Thymus (tissue), 11 donors: Measurements from ENCODE around the gene RETREG1. TPM values are rescaled to one million over a fixed set of nuclear protein-coding genes. Genes with fewer than 3 reads are reported as not detected.

Source experiments
- DNase-seq, 9 donors: peaks; one replicate each; pipeline ENCODE4 v3.0.0-alpha.2; 2013; ENCODE audit warnings: low spot score in 9 of 9, low read depth in 6 of 9, missing footprints in 1 of 9
- H3K27ac ChIP-seq, 2 donors: one replicate each; pipeline ENCODE4 v1.5.1; 2013; ENCODE audit warnings: control low read depth in 1 of 2, low read depth in 1 of 2, low read length in 1 of 2, mild to moderate bottlenecking in 1 of 2, moderate library complexity in 1 of 2
- H3K27me3 ChIP-seq, 2 donors: one replicate each; pipeline ENCODE4 v1.5.1; 2013; ENCODE audit warnings: low read length in 1 of 2; ENCODE audit not compliant: control insufficient read depth in 2 of 2, insufficient read depth in 1 of 2
- H3K36me3 ChIP-seq, 2 donors: one replicate each; pipeline ENCODE4 v1.5.1; 2013; ENCODE audit warnings: low read length in 1 of 2, mild to moderate bottlenecking in 1 of 2, moderate library complexity in 1 of 2; ENCODE audit not compliant: control insufficient read depth in 2 of 2, insufficient read depth in 2 of 2
- H3K4me1 ChIP-seq, 2 donors: one replicate each; pipeline ENCODE4 v1.5.1; 2013; ENCODE audit warnings: low read length in 2 of 2; ENCODE audit not compliant: control insufficient read depth in 2 of 2, insufficient read depth in 2 of 2
- H3K4me3 ChIP-seq, 2 donors: one replicate each; pipeline ENCODE4 v1.5.1; 2013; ENCODE audit warnings: low read length in 2 of 2, control low read depth in 1 of 2, mild to moderate bottlenecking in 1 of 2
- H3K9me3 ChIP-seq, 2 donors: one replicate each; pipeline ENCODE4 v1.5.1; 2013; ENCODE audit warnings: low read length in 1 of 2, mild to moderate bottlenecking in 1 of 2; ENCODE audit not compliant: control insufficient read depth in 2 of 2, insufficient read depth in 1 of 2
- WGBS: extraction: QIAGEN DNeasy Blood & Tissue Kit; methylation state at CpG from one replicate; pipeline ENCODE4 v1.1.7; 2013; 5-methylcytosine and 5-hydroxymethylcytosine counted together
- polyA plus RNA-seq: library from polyadenylated mRNA; stranded (reverse); fragments of 200-250 nt; gene quantifications from one replicate; pipeline ENCODE4 v1.2.3, GENCODE V29; 2013
- total RNA-seq: library from RNA; stranded (reverse); fragments of 120-200 nt; gene quantifications from one replicate; pipeline ENCODE4 v1.2.4, GENCODE V29; 2013
- donor health status: healthy.

The RETREG1 gene
- total and polyA plus RNA-seq, 2 donors: 34.1 to 37.7 TPM

DNA sequence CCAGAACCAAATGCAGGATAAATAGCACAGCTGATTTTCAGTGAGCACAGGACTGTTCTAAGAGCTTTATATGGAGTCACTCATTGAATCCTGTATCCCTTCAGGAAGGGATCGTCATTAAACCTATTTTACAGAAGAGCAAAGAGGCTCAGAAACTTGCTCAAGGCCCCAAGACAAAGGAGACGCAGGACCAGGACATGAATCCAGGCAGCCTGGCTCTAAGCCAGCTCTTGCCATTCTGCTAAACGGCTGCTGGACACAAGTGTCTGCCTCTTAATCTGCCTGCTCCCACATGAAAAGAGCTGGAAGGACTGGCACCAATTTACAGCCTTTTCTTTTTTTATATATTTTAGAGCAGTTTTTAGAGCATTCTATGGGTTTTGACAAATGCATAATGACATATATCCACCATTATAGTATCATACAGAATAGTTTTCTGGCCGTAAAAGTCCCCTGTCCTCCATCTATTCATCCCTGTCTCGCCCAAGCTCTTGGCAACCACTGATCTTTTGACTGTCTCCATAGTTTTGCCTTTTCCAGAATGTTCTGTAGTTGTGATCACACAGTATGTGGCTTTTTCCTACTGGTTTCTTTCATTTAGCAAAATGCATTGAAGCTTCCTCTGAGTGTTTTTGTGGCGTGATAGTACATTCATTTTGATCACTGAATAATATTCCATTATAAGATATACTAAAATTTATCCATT is 37.5 kb downstream of the RETREG1 start:
- no peaks in the 10 kb centered on the region for H3K36me3 ChIP-seq
- H3K4me3 ChIP-seq: no peak overlapping the region
- no peaks in the 10 kb centered on the region for H3K4me1 ChIP-seq
- no peak for DNase-seq
- no peaks in the 10 kb centered on the region for H3K27me3 ChIP-seq
- no peak overlapping the region for H3K27ac ChIP-seq
- H3K9me3 ChIP-seq: no peaks in the 10 kb centered on the region
- WGBS: 96% methylated on average over 6 of the region's 6 CpGs

DNA sequence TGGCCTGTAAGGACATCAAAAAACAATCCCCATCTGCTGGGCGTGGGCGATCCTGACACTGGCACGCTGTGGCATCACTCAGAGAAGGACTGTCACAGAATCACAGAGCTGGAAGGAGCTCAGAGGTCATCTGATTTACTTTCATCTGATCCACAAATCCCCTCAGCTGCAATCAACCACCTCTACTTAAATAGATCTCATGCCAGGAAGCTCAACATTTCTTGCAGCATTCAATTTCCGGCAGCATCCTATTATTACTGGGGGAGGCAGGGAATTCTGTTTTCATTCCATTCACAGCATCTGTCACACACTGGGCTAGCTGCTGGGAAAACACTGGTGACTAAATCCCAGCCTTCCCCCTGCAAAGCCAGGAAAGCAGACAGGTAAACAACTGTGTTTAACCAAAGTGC is 38.3 kb downstream of the RETREG1 start:
- Histone ChIP-seq H3K9me3 (no peaks in the 10 kb centered on the region), H3K27ac (no peak overlapping the region), H3K4me3 (no peak overlapping the region), H3K36me3 (no peaks in the 10 kb centered on the region), H3K27me3 (no peaks in the 10 kb centered on the region), H3K4me1 (no peaks in the 10 kb centered on the region)
- 97% methylated on average over 4 of the region's 4 CpGs for WGBS
- DNase-seq: no peak

DNA sequence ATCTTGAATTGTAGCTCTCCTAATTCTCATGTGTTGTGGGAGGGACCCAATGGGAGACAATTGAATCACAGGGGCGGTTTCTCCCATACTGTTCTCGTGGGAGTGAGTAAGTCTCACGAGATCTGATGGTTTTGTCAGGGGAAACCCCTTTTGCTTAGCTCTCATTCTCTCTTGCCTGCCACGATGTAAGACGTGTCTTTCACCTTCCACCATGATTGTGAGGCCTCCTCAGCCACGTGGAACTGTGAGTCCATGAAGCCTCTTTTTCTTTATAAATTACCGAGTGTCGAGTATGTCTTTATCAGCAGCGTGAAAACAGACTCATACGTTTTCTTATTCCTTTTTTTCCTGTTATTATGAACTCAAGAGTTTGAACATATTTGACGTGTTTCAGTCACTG is 39.1 kb downstream of the RETREG1 start:
- no peaks in the 10 kb centered on the region for H3K9me3 ChIP-seq
- no peaks in the 10 kb centered on the region for H3K36me3 ChIP-seq
- H3K4me1 ChIP-seq: no peaks in the 10 kb centered on the region
- WGBS: 97% methylated on average over 11 of the region's 11 CpGs
- no peak overlapping the region for H3K27ac ChIP-seq
- no peak for DNase-seq
- no peaks in the 10 kb centered on the region for H3K27me3 ChIP-seq
- H3K4me3 ChIP-seq: no peak overlapping the region

DNA sequence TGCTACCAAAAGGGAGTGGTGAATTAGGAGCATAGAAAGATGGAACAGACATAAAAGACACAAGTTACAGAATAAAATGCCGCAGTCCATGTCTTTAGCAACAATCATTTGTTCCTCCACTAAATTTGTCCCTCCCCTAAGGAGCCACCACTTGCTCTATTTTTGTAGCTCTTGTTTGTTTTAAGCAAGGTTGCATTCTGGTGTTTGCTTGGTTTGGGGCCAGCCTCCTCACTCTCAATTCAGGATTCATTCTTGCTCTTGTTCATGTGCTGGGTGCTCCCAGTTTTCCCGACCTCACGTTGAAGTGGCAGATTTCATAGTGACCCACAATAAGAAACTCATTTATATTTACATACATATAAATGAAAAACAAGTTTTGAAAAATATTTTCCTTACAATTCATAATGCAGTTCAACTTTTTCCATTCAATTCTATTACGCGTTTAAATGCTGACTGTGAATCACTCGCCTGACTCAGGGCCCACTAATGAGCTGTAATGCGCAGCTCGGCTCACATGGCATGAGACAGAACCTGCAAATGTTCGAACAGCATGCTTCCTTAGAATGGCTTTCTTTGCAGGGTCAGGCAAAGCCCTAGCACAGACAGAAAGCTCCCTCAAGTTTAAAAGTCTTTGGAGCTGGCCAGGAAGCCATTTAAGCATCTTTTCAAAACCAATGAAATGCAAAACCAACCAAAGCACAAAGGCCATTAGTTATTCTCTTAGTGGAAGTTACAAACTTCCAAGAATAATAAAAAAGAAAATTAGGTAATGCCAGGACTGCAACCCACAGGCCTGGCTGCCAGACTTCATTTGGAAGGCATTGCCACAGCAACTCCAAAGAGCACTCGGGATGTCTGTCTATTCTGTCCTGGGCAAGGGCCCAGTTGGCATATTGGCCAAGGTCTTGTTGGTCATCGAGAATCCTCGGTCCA is 41.7 kb downstream of the RETREG1 start:
- H3K36me3 ChIP-seq: peaks cover 0 to 6% of the 10 kb centered on the region in 2 donors
- H3K4me1 ChIP-seq: no peaks in the 10 kb centered on the region
- no peaks in the 10 kb centered on the region for H3K27me3 ChIP-seq
- no peaks in the 10 kb centered on the region for H3K9me3 ChIP-seq
- no peak overlapping the region for H3K4me3 ChIP-seq
- 97% methylated on average over 12 of the region's 12 CpGs for WGBS
- no peak overlapping the region for H3K27ac ChIP-seq
- no peak for DNase-seq

DNA sequence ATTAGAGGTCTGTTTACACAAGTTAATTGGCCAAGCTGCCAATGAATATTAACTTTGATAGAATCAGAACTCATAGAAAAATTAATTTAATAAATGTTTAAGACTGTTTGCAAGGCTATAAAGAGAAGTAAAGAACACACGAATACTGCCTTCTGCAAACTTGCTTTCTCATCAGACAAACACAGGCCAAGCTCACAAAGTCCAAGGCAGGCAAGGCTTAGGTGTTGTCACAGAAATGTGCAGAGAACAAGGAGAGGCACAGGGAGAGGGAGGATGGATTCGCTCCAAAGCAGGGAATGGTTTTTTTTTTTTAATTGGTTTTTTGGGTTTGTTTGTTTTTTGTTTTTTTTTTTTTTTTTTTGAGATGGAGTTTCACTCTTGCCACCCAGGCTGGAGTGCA is 43.4 kb downstream of the RETREG1 start:
- Histone ChIP-seq H3K9me3 (no peaks in the 10 kb centered on the region), H3K27ac (no peak overlapping the region), H3K4me3 (no peak overlapping the region), H3K36me3 (peaks cover 0 to 6% of the 10 kb centered on the region in 2 donors), H3K4me1 (no peaks in the 10 kb centered on the region), H3K27me3 (no peaks in the 10 kb centered on the region)
- WGBS: 96% methylated on average over 2 of the region's 2 CpGs
- DNase-seq: no peak

DNA sequence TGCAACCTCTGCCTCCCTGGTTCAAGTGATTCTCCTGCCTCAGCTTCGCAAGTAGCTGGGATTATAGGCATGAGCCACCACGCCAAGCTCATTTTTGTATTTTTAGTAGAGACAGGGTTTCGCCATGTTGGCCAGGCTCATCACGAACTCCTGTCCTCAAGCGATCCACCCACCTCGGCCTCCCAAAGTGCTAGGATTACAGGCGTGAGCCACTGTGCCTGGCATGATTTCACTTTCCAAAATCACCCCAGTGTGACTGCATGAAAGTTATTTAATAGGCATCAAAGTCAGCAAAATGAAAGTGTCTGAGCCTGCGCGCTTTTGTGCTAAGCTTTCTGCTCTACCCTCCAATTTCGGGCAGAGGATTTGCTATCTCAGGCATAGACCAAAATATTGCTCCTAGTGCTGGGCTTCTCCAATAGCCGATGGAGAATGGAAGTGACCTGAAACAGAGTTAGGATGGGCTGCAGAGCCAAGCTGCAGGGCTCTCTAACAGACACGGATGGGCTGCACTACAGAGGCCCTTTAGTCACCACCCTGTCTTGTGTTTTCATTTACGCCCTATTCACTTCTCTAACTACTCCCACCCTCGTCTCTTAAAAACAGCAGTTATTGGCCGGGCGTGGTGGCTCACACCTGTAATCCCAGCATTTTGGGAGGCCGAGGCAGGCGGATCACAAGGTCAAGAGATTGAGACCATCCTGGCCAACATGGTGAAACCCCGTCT is 44.3 kb downstream of the RETREG1 start:
- no peaks in the 10 kb centered on the region for H3K4me1 ChIP-seq
- DNase-seq: no peak
- WGBS: 97% methylated on average over 19 of the region's 19 CpGs
- H3K9me3 ChIP-seq: no peaks in the 10 kb centered on the region
- H3K4me3 ChIP-seq: no peak overlapping the region
- H3K27me3 ChIP-seq: no peaks in the 10 kb centered on the region
- peaks cover 0 to 6% of the 10 kb centered on the region in 2 donors for H3K36me3 ChIP-seq
- H3K27ac ChIP-seq: no peak overlapping the region

DNA sequence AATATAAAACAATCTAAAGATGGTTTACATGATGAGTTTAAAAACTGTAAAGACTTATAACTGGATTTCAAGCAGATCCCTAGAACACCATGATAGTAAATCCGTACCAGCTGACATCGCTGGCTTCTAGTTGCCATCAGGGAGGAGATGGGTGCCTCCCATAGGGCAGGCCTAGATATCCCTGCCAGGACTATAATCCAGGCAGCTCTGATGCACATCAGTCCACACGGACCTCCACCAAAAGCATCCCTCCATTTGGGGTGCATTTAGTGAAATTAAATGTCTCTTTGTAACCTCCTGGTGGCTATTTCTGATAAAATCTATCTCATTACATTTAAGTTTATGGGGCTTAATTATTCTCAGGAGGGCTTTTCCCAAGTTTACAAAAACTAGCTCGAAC is 45.8 kb downstream of the RETREG1 start:
- H3K27me3 ChIP-seq: no peaks in the 10 kb centered on the region
- no peak overlapping the region for H3K4me3 ChIP-seq
- 98% methylated on average over 4 of the region's 4 CpGs for WGBS

DNA sequence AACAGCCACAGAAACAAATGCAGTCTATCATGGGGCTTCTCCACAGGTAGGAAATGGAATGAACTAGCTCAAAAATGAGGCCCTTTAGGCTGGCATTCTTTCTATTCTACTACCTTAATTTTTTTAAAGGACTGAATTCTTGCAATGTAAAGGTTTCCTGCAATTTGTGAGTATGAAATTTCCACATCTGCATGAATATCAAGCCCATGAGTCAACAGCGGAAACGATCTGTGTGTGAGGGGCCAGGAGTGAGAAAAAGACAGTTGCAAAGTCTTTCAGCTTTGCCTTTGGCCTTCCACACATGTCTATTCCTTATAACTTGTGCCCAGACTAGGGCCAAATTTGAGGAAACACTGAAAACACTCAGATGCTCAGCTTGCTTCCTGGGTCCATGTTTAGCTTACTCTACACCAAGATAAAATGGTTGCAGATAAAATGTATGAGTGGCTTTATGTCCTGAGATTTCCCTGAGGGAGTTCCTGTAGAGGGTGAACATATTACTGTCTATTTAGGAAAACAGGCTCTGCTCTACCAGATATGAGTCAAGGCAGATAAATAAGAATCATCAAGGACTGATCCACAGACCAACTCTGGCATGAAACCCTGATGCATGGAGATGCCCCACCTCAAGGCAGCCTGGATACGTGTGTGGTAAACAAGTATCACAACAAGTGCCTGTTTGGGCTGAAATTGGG is 46.5 kb downstream of the RETREG1 start:
- Histone ChIP-seq H3K4me1 (no peaks in the 10 kb centered on the region), H3K9me3 (no peaks in the 10 kb centered on the region), H3K36me3 (peaks cover 0 to 6% of the 10 kb centered on the region in 2 donors), H3K4me3 (no peak overlapping the region), H3K27ac (no peak overlapping the region), H3K27me3 (no peaks in the 10 kb centered on the region)
- 98% methylated on average over 3 of the region's 3 CpGs for whole genome bisulfite sequencing
- DNase-seq: no peak

More for the DNA sequence above, 45.8 kb downstream of the RETREG1 start:
- H3K9me3 ChIP-seq: no peaks in the 10 kb centered on the region
- peaks cover 0 to 6% of the 10 kb centered on the region in 2 donors for H3K36me3 ChIP-seq
- no peak overlapping the region for H3K27ac ChIP-seq
- DNase-seq: no peak
- H3K4me1 ChIP-seq: no peaks in the 10 kb centered on the region
